Measurements from ENCODE around the gene BMPR1A.
A peak's percentile ranks its signal among the peaks of the same experiment; 100 is the strongest.

The BMPR1A gene

DNA sequence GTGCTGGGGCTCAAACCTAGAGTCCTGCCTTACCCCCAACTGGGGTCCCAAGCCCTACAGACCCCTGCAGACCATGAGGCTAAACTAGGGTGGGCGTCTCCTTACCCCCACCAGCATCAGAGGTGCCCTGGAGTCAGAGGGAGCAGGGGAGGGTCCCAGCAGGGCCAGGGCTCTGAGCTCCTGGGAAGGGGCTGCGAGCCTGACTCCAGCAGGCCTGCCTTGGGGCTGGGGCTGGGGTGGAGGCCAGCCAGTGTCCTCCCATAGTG is 203.3 kb downstream of the BMPR1A start:
- Histone ChIP-seq H3K9ac (no peak overlapping the region), H3K27ac (peak overlapping the region; percentile 47), H3K9me3 (ENCODE audit: control insufficient read depth, low read length) (no peaks in the 10 kb centered on the region), H3K4me1 (no peaks in the 10 kb centered on the region), H3K79me2 (no peaks in the 10 kb centered on the region), H3K4me3 (ENCODE audit: low read depth, low read length) (no peak overlapping the region), H3K27me3 (ENCODE audit: control insufficient read depth, insufficient read depth, low read length) (no peaks in the 10 kb centered on the region), H3K36me3 (ENCODE audit: control insufficient read depth, insufficient read depth, low read length) (no peaks in the 10 kb centered on the region), H3K4me2 (ENCODE audit: low read length) (no peak overlapping the region), H2AFZ (no peak overlapping the region)
- TF ChIP-seq CTCF (IDR thresholded peaks at IDR 0.05): no peak

GRCh38 chr10:86960003-86960862 is 203.8 kb downstream of the BMPR1A start:
- Histone ChIP-seq H3K27ac (peak overlapping the region; percentile 47), H3K4me3 (ENCODE audit: low read depth, low read length) (no peak overlapping the region), H3K9ac (no peak overlapping the region), H3K36me3 (ENCODE audit: control insufficient read depth, insufficient read depth, low read length) (no peaks in the 10 kb centered on the region), H3K9me3 (ENCODE audit: control insufficient read depth, low read length) (no peaks in the 10 kb centered on the region), H3K79me2 (no peaks in the 10 kb centered on the region), H3K4me1 (no peaks in the 10 kb centered on the region), H3K4me2 (ENCODE audit: low read length) (no peak overlapping the region), H3K27me3 (ENCODE audit: control insufficient read depth, insufficient read depth, low read length) (no peaks in the 10 kb centered on the region), H2AFZ (no peak overlapping the region)
- peak; percentile 58 for TF ChIP-seq CTCF (IDR thresholded peaks at IDR 0.05)

DNA sequence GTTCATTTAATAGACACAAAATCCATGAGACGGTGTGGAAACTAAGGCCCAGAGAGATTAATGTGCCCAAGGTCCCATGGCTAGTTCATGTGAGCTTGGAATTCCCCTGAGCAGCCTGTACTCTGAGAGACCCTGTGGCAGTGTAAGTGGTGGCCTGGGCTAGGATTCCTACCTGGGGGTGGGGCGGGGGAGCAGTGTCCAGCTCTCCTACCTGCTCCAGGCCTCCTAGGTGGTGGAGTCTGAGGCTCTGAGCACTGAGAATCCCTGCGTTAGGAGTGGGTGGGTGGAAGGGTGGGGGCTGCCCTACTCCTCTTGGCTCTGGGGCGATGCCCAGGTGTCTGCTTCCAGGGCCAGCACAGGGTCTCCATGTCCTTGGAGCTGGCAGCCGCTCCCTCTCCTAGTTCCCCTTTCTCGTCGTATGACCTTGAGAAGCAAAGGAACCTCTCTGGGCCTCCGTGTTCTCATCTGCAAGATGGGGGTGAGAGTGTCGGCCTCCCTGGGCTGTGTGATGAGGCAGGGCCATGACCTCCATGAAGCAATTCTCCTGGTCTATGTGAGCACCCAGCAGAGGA is 204.5 kb downstream of the BMPR1A start:
- Histone ChIP-seq H2AFZ (no peak overlapping the region), H3K79me2 (no peaks in the 10 kb centered on the region), H3K9ac (no peak overlapping the region), H3K9me3 (ENCODE audit: control insufficient read depth, low read length) (no peaks in the 10 kb centered on the region), H3K36me3 (ENCODE audit: control insufficient read depth, insufficient read depth, low read length) (no peaks in the 10 kb centered on the region), H3K27ac (no peak overlapping the region), H3K4me1 (no peaks in the 10 kb centered on the region), H3K4me3 (ENCODE audit: low read depth, low read length) (no peak overlapping the region), H3K4me2 (ENCODE audit: low read length) (no peak overlapping the region), H3K27me3 (ENCODE audit: control insufficient read depth, insufficient read depth, low read length) (no peaks in the 10 kb centered on the region)
- TF ChIP-seq CTCF (IDR thresholded peaks at IDR 0.05): no peak

- no peak overlapping the region for H2AFZ ChIP-seq
- H3K27ac ChIP-seq: no peak overlapping the region
- no peaks in the 10 kb centered on the region for H3K79me2 ChIP-seq
- no peaks in the 10 kb centered on the region for H3K4me1 ChIP-seq
- H3K27me3 ChIP-seq (ENCODE audit: control insufficient read depth, insufficient read depth, low read length): no peaks in the 10 kb centered on the region
- TF ChIP-seq CTCF (IDR thresholded peaks at IDR 0.05): no peak
- no peaks in the 10 kb centered on the region for H3K9me3 ChIP-seq (ENCODE audit: control insufficient read depth, low read length)
- no peak overlapping the region for H3K4me3 ChIP-seq (ENCODE audit: low read depth, low read length)
- H3K4me2 ChIP-seq (ENCODE audit: low read length): no peak overlapping the region
- no peaks in the 10 kb centered on the region for H3K36me3 ChIP-seq (ENCODE audit: control insufficient read depth, insufficient read depth, low read length)
- no peak overlapping the region for H3K9ac ChIP-seq
These were observed 205.2 kb downstream of the BMPR1A start for GRCh38 chr10:86961481-86962091.

Measured in parathyroid adenoma (tissue), 2 donors.